Mesothelial cell of epicardium (in vitro differentiated cells): ENCODE results near the gene EPHX1. TPM values are rescaled to one million over a fixed set of nuclear protein-coding genes. Genes with fewer than 3 reads are reported as not detected.
A peak's percentile ranks its signal among the peaks of the same experiment; 100 is the strongest.
"Not testable (repeated sequence)": the region's sequence is repeated elsewhere in the genome, so short reads cannot be mapped to it uniquely, and the experiment has no call there.

Experiments
- DNase-seq, 2 experiments: peaks; one replicate each; pipeline ENCODE4 v3.0.0; 2021; ENCODE audit warnings: low spot score in 2 of 2; ENCODE audit not compliant: unreplicated experiment in 2 of 2
- H3K27ac Mint-ChIP-seq: 2 replicates; pipeline ENCODE4 v1.8.0; 2021; ENCODE audit warnings: mixed read lengths
- H3K27me3 Mint-ChIP-seq: 2 replicates; pipeline ENCODE4 v1.8.0; 2021; ENCODE audit warnings: low read depth, mixed read lengths
- H3K36me3 Mint-ChIP-seq: 2 replicates; pipeline ENCODE4 v1.8.0; 2021; ENCODE audit warnings: mixed read lengths
- H3K4me1 Mint-ChIP-seq: 2 replicates; pipeline ENCODE4 v1.8.0; 2021; ENCODE audit warnings: mixed read lengths
- H3K4me3 Mint-ChIP-seq: 2 replicates; pipeline ENCODE4 v1.8.0; 2021; ENCODE audit warnings: mild to moderate bottlenecking, moderate library complexity, mixed read lengths
- H3K9me3 Mint-ChIP-seq: 2 replicates; pipeline ENCODE4 v1.8.0; 2021; ENCODE audit warnings: mixed read lengths
- total RNA-seq: library from RNA; stranded (reverse); gene quantifications from 3 replicates; pipeline ENCODE4 v1.2.1, GENCODE V29; 2021
- TF ChIP-seq, protein P1 (sequence below): fragments of 200-600 bp; sonication (generic); IDR thresholded peaks from one replicate; pipeline ENCODE4 v1.5.0; 2021; ENCODE audit warnings: antibody characterized with exemption; ENCODE audit not compliant: unreplicated experiment

EPHX1 gene
- total RNA-seq, 1 donor from 2014 or later, result 35.9 TPM

DNA sequence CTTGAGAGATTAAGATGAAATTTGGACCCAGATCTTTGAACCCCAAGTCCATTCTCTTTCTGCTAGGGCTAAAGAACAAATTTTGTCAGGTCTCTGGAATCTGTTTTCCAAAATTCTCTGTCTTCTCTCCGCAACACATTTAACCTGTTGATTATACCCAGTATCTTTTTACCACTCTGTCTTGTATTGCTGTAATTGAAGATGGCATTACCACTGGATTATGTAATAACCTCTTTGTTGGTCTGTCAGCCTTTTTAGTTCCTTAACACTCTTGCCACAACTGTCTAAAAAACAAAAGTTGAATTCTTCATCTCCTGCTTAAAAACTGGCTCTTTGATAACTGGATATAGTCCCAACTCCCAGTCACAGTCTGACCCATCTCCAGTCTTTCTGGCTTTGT is 29.3 kb upstream of the EPHX1 start:
- peaks cover 6% of the 10 kb centered on the region for H3K36me3 Mint-ChIP-seq
- peak overlapping the region; percentile 79 for H3K27ac Mint-ChIP-seq
- TF ChIP-seq, protein P1, sequence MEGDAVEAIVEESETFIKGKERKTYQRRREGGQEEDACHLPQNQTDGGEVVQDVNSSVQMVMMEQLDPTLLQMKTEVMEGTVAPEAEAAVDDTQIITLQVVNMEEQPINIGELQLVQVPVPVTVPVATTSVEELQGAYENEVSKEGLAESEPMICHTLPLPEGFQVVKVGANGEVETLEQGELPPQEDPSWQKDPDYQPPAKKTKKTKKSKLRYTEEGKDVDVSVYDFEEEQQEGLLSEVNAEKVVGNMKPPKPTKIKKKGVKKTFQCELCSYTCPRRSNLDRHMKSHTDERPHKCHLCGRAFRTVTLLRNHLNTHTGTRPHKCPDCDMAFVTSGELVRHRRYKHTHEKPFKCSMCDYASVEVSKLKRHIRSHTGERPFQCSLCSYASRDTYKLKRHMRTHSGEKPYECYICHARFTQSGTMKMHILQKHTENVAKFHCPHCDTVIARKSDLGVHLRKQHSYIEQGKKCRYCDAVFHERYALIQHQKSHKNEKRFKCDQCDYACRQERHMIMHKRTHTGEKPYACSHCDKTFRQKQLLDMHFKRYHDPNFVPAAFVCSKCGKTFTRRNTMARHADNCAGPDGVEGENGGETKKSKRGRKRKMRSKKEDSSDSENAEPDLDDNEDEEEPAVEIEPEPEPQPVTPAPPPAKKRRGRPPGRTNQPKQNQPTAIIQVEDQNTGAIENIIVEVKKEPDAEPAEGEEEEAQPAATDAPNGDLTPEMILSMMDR, result no peak
- no peak for DNase-seq
- H3K4me3 Mint-ChIP-seq, result peak overlapping the region; percentile 20
- H3K27me3 Mint-ChIP-seq, result no peaks in the 10 kb centered on the region
- no peaks in the 10 kb centered on the region for H3K9me3 Mint-ChIP-seq
- peaks cover 31% of the 10 kb centered on the region for H3K4me1 Mint-ChIP-seq

DNA sequence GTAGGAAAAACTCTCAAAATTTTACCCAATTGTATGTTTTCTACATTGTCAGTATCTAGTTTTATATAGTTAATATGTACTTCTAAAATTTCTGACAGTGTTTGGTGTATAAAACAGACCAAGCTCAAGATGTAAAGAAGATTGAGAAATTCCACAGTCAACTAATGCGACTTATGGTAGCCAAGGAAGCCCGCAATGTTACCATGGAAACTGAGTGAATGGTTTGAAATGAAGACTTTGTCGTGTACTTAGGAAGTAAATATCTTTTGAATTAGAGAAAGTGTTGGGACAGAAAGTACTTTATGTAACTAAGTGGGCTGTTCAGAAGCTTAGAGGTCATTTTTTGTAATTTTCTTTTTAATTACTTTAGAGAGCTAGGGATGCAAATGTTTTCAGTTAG is 20.8 kb upstream of the EPHX1 start:
- peaks cover 73% of the 10 kb centered on the region for H3K36me3 Mint-ChIP-seq
- H3K27ac Mint-ChIP-seq, H3K4me3 Mint-ChIP-seq, DNase-seq, H3K27me3 Mint-ChIP-seq, H3K4me1 Mint-ChIP-seq: not testable (repeated sequence)
- H3K9me3 Mint-ChIP-seq, result peaks cover 37% of the 10 kb centered on the region

GRCh38 chr1:225794954-225795353 is 15.0 kb upstream of the EPHX1 start:
- Mint-ChIP-seq H3K4me1 (no peaks in the 10 kb centered on the region), H3K27me3 (no peaks in the 10 kb centered on the region), H3K36me3 (peaks cover 76% of the 10 kb centered on the region), H3K9me3 (peaks cover 49% of the 10 kb centered on the region), H3K27ac (no peak overlapping the region), H3K4me3 (no peak overlapping the region)
- no peak for DNase-seq
- TF ChIP-seq, protein P1, result no peak

DNA sequence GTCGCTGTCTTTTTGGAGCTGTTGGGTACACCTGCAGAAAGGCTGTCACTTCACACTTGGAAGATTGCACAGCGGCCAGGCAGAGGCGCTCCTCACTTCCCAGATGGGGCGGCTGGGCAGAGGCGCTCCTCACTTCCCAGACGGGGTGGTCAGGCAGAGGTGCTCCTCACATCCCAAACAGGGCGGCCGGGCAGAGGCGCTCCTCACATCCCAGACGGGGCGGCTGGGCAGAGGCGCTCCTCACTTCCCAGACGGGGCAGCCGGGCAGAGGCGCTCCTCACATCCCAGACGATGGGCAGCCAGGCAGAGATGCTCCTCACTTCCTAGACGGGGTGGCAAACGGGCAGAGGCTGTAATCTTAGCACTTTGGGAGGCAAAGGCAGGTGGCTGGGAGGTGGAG is 13.8 kb upstream of the EPHX1 start:
- H3K36me3 Mint-ChIP-seq, result peaks cover 75% of the 10 kb centered on the region
- not testable (repeated sequence) for DNase-seq, H3K27ac Mint-ChIP-seq, H3K4me3 Mint-ChIP-seq, H3K4me1 Mint-ChIP-seq, H3K27me3 Mint-ChIP-seq
- H3K9me3 Mint-ChIP-seq, result peaks cover 38% of the 10 kb centered on the region

DNA sequence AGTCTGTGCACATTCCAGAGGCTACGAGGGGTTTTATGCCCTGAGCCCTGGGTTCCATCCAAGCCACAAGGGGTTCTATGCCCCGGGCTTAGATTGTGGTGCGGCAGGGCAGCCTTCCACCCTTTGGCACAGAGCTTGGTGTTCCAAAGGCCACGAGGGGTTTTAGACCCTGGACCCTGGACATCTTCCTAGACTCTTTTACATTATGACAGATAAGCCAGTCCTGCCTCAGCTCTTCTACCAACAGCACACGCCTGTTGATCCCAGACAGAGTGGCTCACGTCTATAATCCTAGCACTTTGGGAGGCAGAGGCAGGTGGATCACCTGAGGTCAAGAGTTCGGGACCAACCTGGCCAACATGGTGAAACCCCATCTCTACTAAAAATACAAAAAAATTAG is 8.8 kb upstream of the EPHX1 start:
- not testable (repeated sequence) for H3K27me3 Mint-ChIP-seq, H3K4me1 Mint-ChIP-seq, DNase-seq, H3K9me3 Mint-ChIP-seq, H3K4me3 Mint-ChIP-seq, H3K27ac Mint-ChIP-seq
- H3K36me3 Mint-ChIP-seq, result peaks cover 33% of the 10 kb centered on the region

GRCh38 chr1:225806249-225806648 is 3.7 kb upstream of the EPHX1 start:
- TF ChIP-seq, protein P1, result no peak
- Mint-ChIP-seq H3K4me3 (no peak overlapping the region), H3K27me3 (no peaks in the 10 kb centered on the region), H3K27ac (no peak overlapping the region), H3K4me1 (peaks cover 10% of the 10 kb centered on the region), H3K36me3 (peaks cover 5% of the 10 kb centered on the region), H3K9me3 (no peaks in the 10 kb centered on the region)
- DNase-seq, result no peak

DNA sequence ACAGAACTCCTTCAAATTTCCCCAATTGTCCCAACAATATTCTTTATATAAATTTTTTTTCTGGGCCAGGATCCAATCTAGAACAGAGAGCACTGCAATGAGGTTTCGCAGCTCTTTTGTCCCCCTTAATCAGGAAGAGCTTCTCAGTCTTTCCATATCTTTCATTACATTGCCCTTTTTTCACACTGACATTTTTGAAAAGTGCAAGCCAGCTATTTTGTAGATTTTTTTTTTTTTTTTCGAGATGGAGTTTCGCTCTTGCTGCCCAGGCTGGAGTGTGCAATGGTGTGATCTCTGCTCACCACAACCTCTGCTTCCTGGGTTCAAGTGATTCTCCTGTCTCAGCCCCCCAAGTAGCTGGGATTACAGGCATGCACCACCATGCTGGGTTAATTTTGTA is 3.2 kb upstream of the EPHX1 start:
- not testable (repeated sequence) for H3K9me3 Mint-ChIP-seq

DNA sequence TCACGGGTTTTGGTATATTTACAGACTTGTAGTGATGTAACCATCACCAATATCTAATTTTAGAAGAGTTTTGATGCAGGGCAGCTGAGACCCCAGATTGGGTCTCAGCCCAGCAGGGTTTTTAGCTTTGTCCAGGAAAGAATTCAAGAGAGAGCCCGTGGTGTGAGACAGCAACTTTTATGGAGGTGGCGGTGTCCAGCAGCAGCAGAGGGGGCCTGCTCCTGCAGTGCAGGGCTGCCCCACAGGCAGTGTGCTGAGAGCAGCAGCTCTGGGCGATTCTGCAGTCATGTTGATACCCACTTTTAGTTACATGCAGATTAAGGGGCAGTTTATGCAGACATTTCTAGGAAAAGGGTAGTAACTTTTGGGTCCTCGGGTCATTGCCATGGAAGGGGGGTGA is 1.8 kb upstream of the EPHX1 start:
- TF ChIP-seq, protein P1, result no peak
- no peak for DNase-seq
- Mint-ChIP-seq H3K27ac (no peak overlapping the region), H3K4me3 (no peak overlapping the region), H3K4me1 (peaks cover 27% of the 10 kb centered on the region), H3K9me3 (no peaks in the 10 kb centered on the region), H3K36me3 (peaks cover 2% of the 10 kb centered on the region), H3K27me3 (no peaks in the 10 kb centered on the region)

More for the DNA sequence above, 3.2 kb upstream of the EPHX1 start:
- H3K36me3 Mint-ChIP-seq, DNase-seq, H3K27me3 Mint-ChIP-seq, H3K27ac Mint-ChIP-seq, H3K4me3 Mint-ChIP-seq: not testable (repeated sequence)
- H3K4me1 Mint-ChIP-seq, result peaks cover 14% of the 10 kb centered on the region

DNA sequence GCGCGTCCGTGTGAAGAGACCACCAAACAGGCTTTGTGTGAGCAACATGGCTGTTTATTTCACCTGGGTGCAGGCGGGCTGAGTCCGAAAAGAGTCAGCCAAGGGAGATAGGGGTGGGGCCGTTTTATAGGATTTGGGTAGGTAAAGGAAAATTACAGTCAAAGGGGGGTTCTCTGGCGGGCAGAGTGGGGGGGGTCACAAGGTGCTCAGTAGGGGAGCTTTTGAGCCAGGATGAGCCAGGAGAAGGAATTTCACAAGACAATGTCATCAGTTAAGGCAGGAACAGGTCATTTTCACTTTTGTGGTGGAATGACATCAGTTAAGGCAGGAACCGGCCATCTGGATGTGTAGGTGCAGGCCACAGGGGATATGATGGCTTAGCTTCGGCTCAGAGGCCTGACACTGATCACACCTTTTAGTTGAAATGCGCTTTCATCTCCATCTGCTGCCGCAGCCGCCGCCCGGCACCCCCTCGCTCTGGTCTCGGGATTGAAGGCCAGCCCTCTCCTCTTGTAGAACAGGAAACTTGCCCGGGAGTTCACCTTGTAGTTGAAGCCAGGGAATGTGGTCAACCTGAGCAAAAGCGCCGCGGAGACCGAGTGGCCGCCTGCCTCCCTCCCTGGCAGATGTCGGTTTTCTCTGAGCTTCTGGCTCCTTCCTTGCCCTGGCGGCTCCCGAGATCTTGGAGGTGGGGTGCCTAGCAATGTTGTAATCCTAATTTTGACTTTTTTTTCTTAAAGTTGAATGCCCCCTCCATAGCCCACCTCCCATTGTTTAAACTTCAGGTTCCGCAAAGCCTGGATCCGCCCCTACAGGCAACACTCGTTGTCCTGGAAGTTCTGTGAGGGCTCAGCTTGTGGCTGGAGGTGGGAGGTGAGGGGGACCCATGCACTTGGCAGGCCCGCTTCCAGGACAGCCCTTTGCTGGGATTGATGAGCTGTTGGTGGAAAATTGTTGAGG is 935 bp downstream of the EPHX1 start:
- Mint-ChIP-seq H3K4me3 (peak overlapping the region; percentile 87), H3K4me1 (peaks cover 38% of the 10 kb centered on the region), H3K27ac (peak overlapping the region; percentile 94)
- H3K27me3 Mint-ChIP-seq, H3K9me3 Mint-ChIP-seq, DNase-seq, H3K36me3 Mint-ChIP-seq: not testable (repeated sequence)
